ENCODE measurements around the gene ASB8. TPM values are rescaled to one million over a fixed set of nuclear protein-coding genes. Genes with fewer than 3 reads are reported as not detected.
A peak's percentile ranks its signal among the peaks of the same experiment; 100 is the strongest.

The ASB8 gene
- total and polyA plus RNA-seq, 9 of the 15 experiments (the other 6 are each of a cell fraction or from before 2014, with no cell fraction given): 13.3 to 29.0 (median 19.6) TPM

GRCh38 chr12:48118284-48118871, 38.9 kb downstream of the ASB8 start (continued):
- no peak for TF ChIP-seq ZBTB9 (CRISPR knock-in tag; IDR thresholded peaks at IDR 0.05)
- TF ChIP-seq CBFA2T2 (conservative IDR thresholded peaks at IDR 0.05): peak; percentile 1; the same call in 1 of the 2 replicates
- peak; percentile 36; the same call in 1 of the 2 replicates for TF ChIP-seq TCF3 (CRISPR knock-in tag; IDR thresholded peaks at IDR 0.05)
- TF ChIP-seq L3MBTL2 (IDR thresholded peaks at IDR 0.05): no peak
- TF ChIP-seq NCOA2 (IDR thresholded peaks at IDR 0.05; ENCODE audit: partially characterized antibody in 2 of 2): no peak
- TF ChIP-seq ZNF830 (CRISPR knock-in tag; IDR thresholded peaks at IDR 0.05): no peak
- no peak for TF ChIP-seq SRSF1 (IDR thresholded peaks at IDR 0.05; ENCODE audit: low read depth, low read length)
- TF ChIP-seq MIER1 (IDR thresholded peaks at IDR 0.05; ENCODE audit: low read depth): no peak
- TF ChIP-seq ZBTB7A (IDR thresholded peaks at IDR 0.05; ENCODE audit: borderline replicate concordance, control insufficient read depth, low read depth, low read length): no peak
- no peak for TF ChIP-seq ZNF232 (CRISPR knock-in tag; IDR thresholded peaks at IDR 0.05)
- no peak for TF ChIP-seq STAT5B (CRISPR knock-in tag; IDR thresholded peaks at IDR 0.05)
- TF ChIP-seq SOX6 (IDR thresholded peaks at IDR 0.05): peak; percentile 57; the same call in 1 of the 2 replicates
- TF ChIP-seq RUNX1 (IDR thresholded peaks at IDR 0.05; ENCODE audit: low read depth): no peak
- no peak for TF ChIP-seq CBX1 (IDR thresholded peaks at IDR 0.05; ENCODE audit: low read depth)
- TF ChIP-seq MCM3 (IDR thresholded peaks at IDR 0.05): no peak
- no peak for TF ChIP-seq CGGBP1 (CRISPR knock-in tag; IDR thresholded peaks at IDR 0.05)
- TF ChIP-seq THAP12 (CRISPR knock-in tag; IDR thresholded peaks at IDR 0.05): no peak
- TF ChIP-seq ZBTB34 (CRISPR knock-in tag; IDR thresholded peaks at IDR 0.05): no peak
- no peak for TF ChIP-seq POU5F1 (IDR thresholded peaks at IDR 0.05; ENCODE audit: borderline replicate concordance, low read depth, low read length, partially characterized antibody)
- no peak for TF ChIP-seq DLX4 (CRISPR knock-in tag; IDR thresholded peaks at IDR 0.05)
- 0 out of 2 replicates have a peak, but pooled peaks have one; percentile 17 for TF ChIP-seq ARID1B (IDR thresholded peaks at IDR 0.05)
- no peak for TF ChIP-seq MECOM (CRISPR knock-in tag; IDR thresholded peaks at IDR 0.05)
